ENCODE results near the gene AIFM1.

AIFM1 gene

DNA sequence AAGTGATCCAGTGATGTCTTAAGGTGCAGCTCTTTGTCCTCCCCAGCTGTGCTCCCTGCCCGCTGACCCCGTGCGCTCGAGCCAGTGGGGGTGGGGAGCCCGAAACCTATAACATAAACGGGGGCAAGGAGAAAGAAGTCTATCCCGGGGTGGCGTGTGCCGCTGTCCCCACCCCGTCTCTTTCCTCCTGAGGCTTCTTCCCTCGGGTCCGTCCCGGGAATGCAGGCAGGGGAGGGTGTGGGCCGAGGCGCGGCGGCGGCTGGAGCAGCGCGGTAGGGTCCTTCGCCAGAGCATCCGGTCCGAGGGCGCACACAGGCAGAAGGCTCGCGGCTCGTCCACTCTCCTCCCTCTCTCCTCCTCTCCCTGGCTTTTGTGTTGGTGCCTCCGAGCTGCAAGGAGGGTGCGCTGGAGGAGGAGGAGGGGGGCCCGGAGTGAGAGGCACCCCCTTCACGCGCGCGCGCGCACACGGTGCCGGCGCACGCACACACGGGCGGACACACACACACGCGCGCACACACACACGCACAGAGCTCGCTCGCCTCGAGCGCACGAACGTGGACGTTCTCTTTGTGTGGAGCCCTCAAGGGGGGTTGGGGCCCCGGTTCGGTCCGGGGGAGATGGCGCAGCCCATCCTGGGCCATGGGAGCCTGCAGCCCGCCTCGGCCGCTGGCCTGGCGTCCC lies 5.9 kb upstream of the AIFM1 start, which contains the start of gene RAB33A:
Gene RAB33A (plus strand): TSS at position 517 of the 681 bp plus-strand sequence. CDS start 101 bp downstream, at position 618.
- peak; percentile 64 for DNase-seq (ENCODE audit: low read depth)
- peak within 1 kb of the TSS; percentile 68 for H3K4me3 ChIP-seq (ENCODE audit: low read depth, low read length)
- TF ChIP-seq, protein P1, sequence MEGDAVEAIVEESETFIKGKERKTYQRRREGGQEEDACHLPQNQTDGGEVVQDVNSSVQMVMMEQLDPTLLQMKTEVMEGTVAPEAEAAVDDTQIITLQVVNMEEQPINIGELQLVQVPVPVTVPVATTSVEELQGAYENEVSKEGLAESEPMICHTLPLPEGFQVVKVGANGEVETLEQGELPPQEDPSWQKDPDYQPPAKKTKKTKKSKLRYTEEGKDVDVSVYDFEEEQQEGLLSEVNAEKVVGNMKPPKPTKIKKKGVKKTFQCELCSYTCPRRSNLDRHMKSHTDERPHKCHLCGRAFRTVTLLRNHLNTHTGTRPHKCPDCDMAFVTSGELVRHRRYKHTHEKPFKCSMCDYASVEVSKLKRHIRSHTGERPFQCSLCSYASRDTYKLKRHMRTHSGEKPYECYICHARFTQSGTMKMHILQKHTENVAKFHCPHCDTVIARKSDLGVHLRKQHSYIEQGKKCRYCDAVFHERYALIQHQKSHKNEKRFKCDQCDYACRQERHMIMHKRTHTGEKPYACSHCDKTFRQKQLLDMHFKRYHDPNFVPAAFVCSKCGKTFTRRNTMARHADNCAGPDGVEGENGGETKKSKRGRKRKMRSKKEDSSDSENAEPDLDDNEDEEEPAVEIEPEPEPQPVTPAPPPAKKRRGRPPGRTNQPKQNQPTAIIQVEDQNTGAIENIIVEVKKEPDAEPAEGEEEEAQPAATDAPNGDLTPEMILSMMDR (IDR thresholded peaks at IDR 0.05; ENCODE audit: insufficient read depth, low read depth, low read length, missing control alignments) = no peak

DNA sequence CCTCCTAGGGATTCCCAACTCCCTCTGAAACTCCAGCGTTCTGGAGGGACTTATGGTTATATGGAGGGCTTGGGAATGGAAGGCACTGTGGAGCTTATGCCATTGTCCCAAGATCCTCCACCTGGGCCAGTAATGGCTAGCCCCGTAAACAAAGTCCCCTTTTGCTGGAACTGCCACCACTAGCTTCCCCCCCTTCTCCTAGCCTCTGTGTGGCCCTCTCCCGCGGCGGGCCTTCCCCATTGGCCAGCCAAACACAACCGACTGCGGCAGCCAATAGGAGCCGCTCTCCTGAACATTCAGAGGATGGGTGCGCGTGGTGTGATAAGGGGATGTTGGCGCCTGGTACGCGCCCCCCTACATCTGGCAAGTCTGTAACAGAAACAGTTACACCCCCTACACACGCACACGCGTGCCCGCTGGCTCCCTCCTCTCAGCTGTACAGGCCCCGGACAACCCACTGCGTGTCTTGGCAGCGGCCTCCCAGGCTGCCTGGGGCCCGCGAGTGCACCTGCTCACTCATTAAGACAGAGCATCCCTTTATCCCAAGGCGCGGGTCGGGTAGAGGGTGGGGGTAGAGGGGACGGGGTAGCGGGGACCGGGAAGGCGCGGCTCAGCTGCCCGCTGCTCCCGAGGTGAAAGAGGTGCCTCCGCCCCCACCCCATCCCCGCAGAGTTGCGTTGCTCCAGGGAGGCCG lies 5.3 kb upstream of the AIFM1 start:
- peak overlapping the region; percentile 68 for H3K4me3 ChIP-seq (ENCODE audit: low read depth, low read length)
- peak; percentile 80 for DNase-seq (ENCODE audit: low read depth)
- TF ChIP-seq, protein P1 (IDR thresholded peaks at IDR 0.05; ENCODE audit: insufficient read depth, low read depth, low read length, missing control alignments) = no peak

DNA sequence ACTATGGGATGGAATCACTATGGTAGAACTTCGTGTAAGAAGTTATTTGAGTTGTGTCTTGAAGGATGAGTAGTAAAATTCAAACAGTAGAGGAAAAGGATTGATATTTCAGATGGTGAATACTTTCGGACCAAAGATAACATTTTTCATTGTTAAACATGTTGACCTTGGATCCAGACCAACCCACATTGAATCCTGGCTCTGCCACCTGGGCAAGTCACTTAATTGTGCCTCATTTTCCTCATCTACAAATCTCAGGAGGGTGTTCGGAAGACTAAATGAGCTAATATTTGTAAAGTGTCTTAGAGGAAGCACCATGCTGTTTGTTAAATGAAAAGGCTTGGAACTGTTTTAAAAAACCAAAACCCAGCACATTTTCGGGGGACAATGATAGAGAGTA lies 1.4 kb upstream of the AIFM1 start:
- TF ChIP-seq, protein P1 (IDR thresholded peaks at IDR 0.05; ENCODE audit: insufficient read depth, low read depth, low read length, missing control alignments) = no peak
- no peak for DNase-seq (ENCODE audit: low read depth)
- H3K4me3 ChIP-seq (ENCODE audit: low read depth, low read length) = peak overlapping the region; percentile 73

DNA sequence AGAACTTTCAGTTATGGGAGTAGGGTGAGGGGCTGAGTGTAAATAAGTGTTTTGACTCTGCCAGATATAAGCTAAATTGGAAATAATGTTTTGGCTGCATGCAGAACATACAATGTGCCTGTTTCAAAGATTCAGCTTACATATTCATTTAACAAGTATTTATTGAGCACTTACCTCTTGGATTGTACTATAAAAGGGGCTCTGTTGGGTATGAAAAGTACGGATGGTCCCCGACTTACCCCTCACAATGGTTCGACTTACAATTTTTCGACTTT lies 799 bp upstream of the AIFM1 start:
- H3K4me3 ChIP-seq (ENCODE audit: low read depth, low read length) = peak overlapping the region; percentile 73
- TF ChIP-seq, protein P1 (IDR thresholded peaks at IDR 0.05; ENCODE audit: insufficient read depth, low read depth, low read length, missing control alignments) = no peak
- no peak for DNase-seq (ENCODE audit: low read depth)

DNA sequence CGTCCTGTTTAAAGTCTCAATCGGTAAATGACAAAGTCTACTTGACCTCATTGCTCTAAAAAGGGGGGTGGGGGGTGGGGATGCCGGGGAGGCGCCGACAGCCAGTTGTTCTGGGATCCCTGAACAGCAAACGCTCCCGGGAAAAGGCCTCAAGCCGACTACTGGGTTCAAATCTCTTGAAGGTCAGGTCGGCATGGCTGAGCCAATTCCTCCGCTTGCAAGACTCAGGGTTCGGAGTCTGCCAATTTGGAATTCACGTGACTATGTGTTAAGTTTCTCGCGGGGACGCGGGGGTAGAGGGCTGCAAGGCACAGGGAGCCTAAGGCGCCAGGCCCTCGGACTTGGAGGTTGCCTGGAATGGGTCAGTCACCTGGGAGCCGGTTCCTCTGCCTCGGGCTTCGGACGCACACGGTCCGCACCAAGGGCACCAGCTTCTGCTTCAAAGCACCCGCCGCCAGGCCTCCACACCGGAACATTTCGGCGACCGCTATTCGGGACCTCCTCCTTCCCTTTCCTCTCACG lies 399 bp downstream of the AIFM1 start:
- TF ChIP-seq, protein P1 (IDR thresholded peaks at IDR 0.05; ENCODE audit: insufficient read depth, low read depth, low read length, missing control alignments) = no peak
- no peak for DNase-seq (ENCODE audit: low read depth)

DNA sequence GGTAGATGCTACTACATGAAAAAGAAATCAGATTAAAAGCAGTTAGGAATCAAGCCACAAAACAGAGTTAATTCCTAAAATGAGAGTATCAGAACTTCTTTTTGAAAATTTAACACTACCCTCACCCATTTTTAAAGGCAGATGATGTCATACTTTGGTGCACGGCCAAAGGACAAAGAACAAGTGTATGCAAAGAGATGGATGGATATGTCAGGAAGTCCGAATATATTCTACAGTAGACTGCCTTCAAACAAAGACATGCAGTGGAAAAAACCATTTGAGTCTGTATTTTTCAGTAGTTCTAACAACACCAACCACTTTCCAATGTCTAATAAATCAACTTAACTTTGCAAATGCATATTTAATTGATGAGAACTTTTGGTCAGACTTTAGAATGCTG lies 2.2 kb downstream of the AIFM1 start:
- H3K4me3 ChIP-seq (ENCODE audit: low read depth, low read length) = no peak overlapping the region
- TF ChIP-seq, protein P1 (IDR thresholded peaks at IDR 0.05; ENCODE audit: insufficient read depth, low read depth, low read length, missing control alignments) = no peak
- no peak for DNase-seq (ENCODE audit: low read depth)

More for the DNA sequence above, 399 bp downstream of the AIFM1 start:
- H3K4me3 ChIP-seq (ENCODE audit: low read depth, low read length) = peak overlapping the region; percentile 73
